ENCODE results near the gene DIPK1A. TPM values are rescaled to one million over a fixed set of nuclear protein-coding genes. Genes with fewer than 3 reads are reported as not detected.

DIPK1A gene
- polyA plus RNA-seq, 2 of the 4 experiments (the other 2 are of a cell fraction) = 12.4 to 21.1 TPM

- H3K4me1 ChIP-seq = no peaks in the 10 kb centered on the region
- ATAC-seq = no peak
- no peak overlapping the region for H3K4me2 ChIP-seq
- no peak overlapping the region for H3K4me3 ChIP-seq
- H3K9me3 ChIP-seq = no peaks in the 10 kb centered on the region
- no peak overlapping the region for H3K27ac ChIP-seq
- POLR2A ChIA-PET = no interaction called here
- TF ChIP-seq RAD21 (conservative IDR thresholded peaks at IDR 0.05 in 1 of 2, IDR thresholded peaks at IDR 0.05 in 1 of 2) (peak in 1 of 2 experiments; percentile 21; a peak in 1 of 5 replicates), EHF (CRISPR knock-in tag; IDR thresholded peaks at IDR 0.05) (no peak)
- no peak for DNase-seq (ENCODE audit: low read depth in 1 of 2, low spot score in 1 of 2)
- no peak for FAIRE-seq
- CTCF ChIA-PET = interaction anchor here (0.9 to 4.3 kb wide), 3 partner anchors 8 to 143 kb away, joined by 4 to 36 read pairs (median 21); no protein-coding TSS in a partner anchor
These were observed 40.6 kb upstream of the DIPK1A start for GRCh38 chr1:93001893-93002292.

DNA sequence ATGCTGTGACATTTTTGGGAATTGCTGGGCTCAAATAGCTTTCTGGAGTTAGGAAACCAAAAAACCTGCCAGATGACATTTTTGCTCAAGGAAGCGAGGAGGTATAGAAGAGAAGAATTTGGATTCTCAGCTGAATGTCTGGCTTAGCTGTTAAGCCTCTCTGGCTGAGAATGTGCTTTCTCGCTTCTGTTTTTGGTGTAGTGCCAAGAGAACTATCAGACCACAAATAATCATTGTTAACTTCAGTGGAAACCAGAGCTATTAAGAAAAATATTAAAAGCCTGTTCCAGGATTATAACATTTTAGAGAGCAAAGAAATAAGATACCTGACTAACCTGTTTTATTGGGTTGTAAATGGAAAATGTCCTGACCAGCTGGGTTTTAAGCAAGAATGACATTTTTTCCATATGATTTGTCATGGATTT lies 39.5 kb upstream of the DIPK1A start:
- Histone ChIP-seq H3K4me1 (peaks cover 4% of the 10 kb centered on the region), H3K27ac (no peak overlapping the region), H3K9me3 (no peaks in the 10 kb centered on the region), H3K4me3 (no peak overlapping the region), H3K4me2 (no peak overlapping the region)
- ChIA-PET CTCF (interaction anchor here (1.0 to 2.7 kb wide), 2 partner anchors 39 to 142 kb away, joined by 4 to 21 read pairs; partner anchors contain the start of gene DIPK1A), POLR2A (no interaction called here)
- WGBS (ENCODE audit: missing lambda C conversion rate) = 52% methylated on average over 2 of the region's 2 CpGs
- ATAC-seq (no peak), DNase-seq (ENCODE audit: low read depth in 1 of 2, low spot score in 1 of 2) (no peak), FAIRE-seq (no peak)
- TF ChIP-seq HEYL (CRISPR knock-in tag; IDR thresholded peaks at IDR 0.05) (no peak), ZNF302 (CRISPR knock-in tag; IDR thresholded peaks at IDR 0.05) (no peak), NPAS2 (CRISPR knock-in tag; IDR thresholded peaks at IDR 0.05; ENCODE audit: borderline replicate concordance) (no peak), JUNB (IDR thresholded peaks at IDR 0.05) (no peak), CHD2 (IDR thresholded peaks at IDR 0.05; ENCODE audit: low read length, partially characterized antibody) (no peak)
- TF ChIP-seq, protein P1, sequence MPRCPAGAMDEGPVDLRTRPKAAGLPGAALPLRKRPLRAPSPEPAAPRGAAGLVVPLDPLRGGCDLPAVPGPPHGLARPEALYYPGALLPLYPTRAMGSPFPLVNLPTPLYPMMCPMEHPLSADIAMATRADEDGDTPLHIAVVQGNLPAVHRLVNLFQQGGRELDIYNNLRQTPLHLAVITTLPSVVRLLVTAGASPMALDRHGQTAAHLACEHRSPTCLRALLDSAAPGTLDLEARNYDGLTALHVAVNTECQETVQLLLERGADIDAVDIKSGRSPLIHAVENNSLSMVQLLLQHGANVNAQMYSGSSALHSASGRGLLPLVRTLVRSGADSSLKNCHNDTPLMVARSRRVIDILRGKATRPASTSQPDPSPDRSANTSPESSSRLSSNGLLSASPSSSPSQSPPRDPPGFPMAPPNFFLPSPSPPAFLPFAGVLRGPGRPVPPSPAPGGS (IDR thresholded peaks at IDR 0.05) = no peak

- POLR2A ChIA-PET = no interaction called here
- FAIRE-seq = no peak
These were observed 39.0 kb upstream of the DIPK1A start for GRCh38 chr1:93000291-93000690.

GRCh38 chr1:92998821-92999220 lies 37.6 kb upstream of the DIPK1A start:
- ATAC-seq (no peak), DNase-seq (ENCODE audit: low read depth in 1 of 2, low spot score in 1 of 2) (no peak), FAIRE-seq (no peak)
- TF ChIP-seq MYC (IDR thresholded peaks at IDR 0.05; ENCODE audit: borderline replicate concordance, low read length) (no peak), ZFP36 (IDR thresholded peaks at IDR 0.05; ENCODE audit: borderline replicate concordance, partially characterized antibody) (no peak), ESRRA (IDR thresholded peaks at IDR 0.05; ENCODE audit: borderline replicate concordance, low read length) (no peak), CBX2 (IDR thresholded peaks at IDR 0.05; ENCODE audit: borderline replicate concordance, low read depth) (no peak)
- peaks cover 10% of the 10 kb centered on the region for H3K4me1 ChIP-seq
- POLR2A ChIA-PET = no interaction called here
- CTCF ChIA-PET = interaction anchor here (0.6 to 4.0 kb wide), 3 partner anchors 15 to 140 kb away, joined by 3 to 24 read pairs (median 4); no protein-coding TSS in a partner anchor
- no peaks in the 10 kb centered on the region for H3K9me3 ChIP-seq
- no peak overlapping the region for H3K4me2 ChIP-seq
- H3K27ac ChIP-seq = no peak overlapping the region
- H3K4me3 ChIP-seq = no peak overlapping the region
- 85% methylated on average over 5 of the region's 5 CpGs for WGBS (ENCODE audit: missing lambda C conversion rate)

More at GRCh38 chr1:93000291-93000690, 39.0 kb upstream of the DIPK1A start:
- CTCF ChIA-PET = interaction anchor here (1.0 to 2.7 kb wide), 2 partner anchors 38 to 142 kb away, joined by 4 to 21 read pairs; partner anchors contain the start of gene DIPK1A
- TF ChIP-seq, protein P2, sequence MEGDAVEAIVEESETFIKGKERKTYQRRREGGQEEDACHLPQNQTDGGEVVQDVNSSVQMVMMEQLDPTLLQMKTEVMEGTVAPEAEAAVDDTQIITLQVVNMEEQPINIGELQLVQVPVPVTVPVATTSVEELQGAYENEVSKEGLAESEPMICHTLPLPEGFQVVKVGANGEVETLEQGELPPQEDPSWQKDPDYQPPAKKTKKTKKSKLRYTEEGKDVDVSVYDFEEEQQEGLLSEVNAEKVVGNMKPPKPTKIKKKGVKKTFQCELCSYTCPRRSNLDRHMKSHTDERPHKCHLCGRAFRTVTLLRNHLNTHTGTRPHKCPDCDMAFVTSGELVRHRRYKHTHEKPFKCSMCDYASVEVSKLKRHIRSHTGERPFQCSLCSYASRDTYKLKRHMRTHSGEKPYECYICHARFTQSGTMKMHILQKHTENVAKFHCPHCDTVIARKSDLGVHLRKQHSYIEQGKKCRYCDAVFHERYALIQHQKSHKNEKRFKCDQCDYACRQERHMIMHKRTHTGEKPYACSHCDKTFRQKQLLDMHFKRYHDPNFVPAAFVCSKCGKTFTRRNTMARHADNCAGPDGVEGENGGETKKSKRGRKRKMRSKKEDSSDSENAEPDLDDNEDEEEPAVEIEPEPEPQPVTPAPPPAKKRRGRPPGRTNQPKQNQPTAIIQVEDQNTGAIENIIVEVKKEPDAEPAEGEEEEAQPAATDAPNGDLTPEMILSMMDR (IDR thresholded peaks at IDR 0.05) = no peak
- TF ChIP-seq KDM5A (IDR thresholded peaks at IDR 0.05) (no peak), FOSB (CRISPR knock-in tag; IDR thresholded peaks at IDR 0.05) (no peak), RARB (CRISPR knock-in tag; IDR thresholded peaks at IDR 0.05) (no peak), RAD21 (conservative IDR thresholded peaks at IDR 0.05 in 1 of 2, IDR thresholded peaks at IDR 0.05 in 1 of 2) (no peak), HEYL (CRISPR knock-in tag; IDR thresholded peaks at IDR 0.05) (no peak), MYC (IDR thresholded peaks at IDR 0.05; ENCODE audit: borderline replicate concordance, low read length) (no peak)
- TF ChIP-seq, protein P1 (IDR thresholded peaks at IDR 0.05) = no peak
- Histone ChIP-seq H3K4me1 (peaks cover 9% of the 10 kb centered on the region), H3K4me3 (no peak overlapping the region), H3K9me3 (no peaks in the 10 kb centered on the region), H3K4me2 (no peak overlapping the region), H3K27ac (no peak overlapping the region)
- no peak for DNase-seq (ENCODE audit: low read depth in 1 of 2, low spot score in 1 of 2)
- WGBS (ENCODE audit: missing lambda C conversion rate) = 41% methylated on average over 2 of the region's 2 CpGs
- ATAC-seq = no peak
